ENCODE results near the gene RXRB.

The RXRB gene

GRCh38 chr6:33164176-33164575 is 36.3 kb downstream of the RXRB start:
- H3K27ac ChIP-seq (ENCODE audit: extremely low read depth, low read depth, low read length): no peak overlapping the region
- no peak overlapping the region for H3K4me3 ChIP-seq (ENCODE audit: low read depth, low read length)
- no peaks in the 10 kb centered on the region for H3K36me3 ChIP-seq (ENCODE audit: control insufficient read depth in 2 of 2, insufficient read depth in 1 of 2, low read length in 2 of 2)
- TF ChIP-seq ELK4 (IDR thresholded peaks at IDR 0.05; ENCODE audit: borderline replicate concordance, low read depth, low read length): no peak
- POLR2A ChIA-PET: interaction anchor here (0.5 to 0.9 kb wide), 2 partner anchors 262 to 1473 kb away, joined by 3 read pairs; no protein-coding TSS in a partner anchor
- no peaks in the 10 kb centered on the region for H3K9me3 ChIP-seq (ENCODE audit: control insufficient read depth, insufficient read depth, low read depth, low read length)
- CTCF ChIA-PET: interaction anchor here (0.6 to 7.2 kb wide), 10 partner anchors 9 to 110 kb away, joined by 3 to 59 read pairs (median 3); no protein-coding TSS in a partner anchor
- H3K4me1 ChIP-seq (ENCODE audit: control insufficient read depth, insufficient read depth, low read length): 0 out of 2 replicates have a peak, but pooled peaks cover 2% of the 10 kb centered on the region

- POLR2A ChIA-PET: interaction anchor here (0.5 to 0.9 kb wide), 2 partner anchors 263 to 1472 kb away, joined by 3 read pairs; no protein-coding TSS in a partner anchor
Measured at GRCh38 chr6:33163540-33163939, 36.9 kb downstream of the RXRB start.

More at GRCh38 chr6:33163540-33163939, 36.9 kb downstream of the RXRB start:
- Histone ChIP-seq H3K36me3 (ENCODE audit: control insufficient read depth in 2 of 2, insufficient read depth in 1 of 2, low read length in 2 of 2) (no peaks in the 10 kb centered on the region), H3K4me3 (ENCODE audit: low read depth, low read length) (no peak overlapping the region), H3K4me1 (ENCODE audit: control insufficient read depth, insufficient read depth, low read length) (0 out of 2 replicates have a peak, but pooled peaks cover 2% of the 10 kb centered on the region), H3K27ac (ENCODE audit: extremely low read depth, low read depth, low read length) (no peak overlapping the region), H3K9me3 (ENCODE audit: control insufficient read depth, insufficient read depth, low read depth, low read length) (no peaks in the 10 kb centered on the region)
- CTCF ChIA-PET: interaction anchor here (0.6 to 7.2 kb wide), 8 partner anchors 10 to 111 kb away, joined by 3 to 59 read pairs (median 4); no protein-coding TSS in a partner anchor
- TF ChIP-seq ZNF302 (tag by site-specific recombination; IDR thresholded peaks at IDR 0.05; ENCODE audit: low read depth): no peak
- no peak for TF ChIP-seq ZNF701 (tag by site-specific recombination; IDR thresholded peaks at IDR 0.05)
- no peak for TF ChIP-seq ZNF148 (tag by site-specific recombination; IDR thresholded peaks at IDR 0.05; ENCODE audit: borderline replicate concordance)
- no peak for TF ChIP-seq PBX3 (CRISPR knock-in tag; IDR thresholded peaks at IDR 0.05)
- no peak for TF ChIP-seq TCF7L2 (IDR thresholded peaks at IDR 0.05; ENCODE audit: borderline replicate concordance, low read depth, low read length)
- TF ChIP-seq ZNF76 (tag by site-specific recombination; IDR thresholded peaks at IDR 0.05; ENCODE audit: borderline replicate concordance, low read depth): no peak
- TF ChIP-seq ZNF398 (tag by site-specific recombination; IDR thresholded peaks at IDR 0.05): no peak
- TF ChIP-seq CTCF (tag by site-specific recombination; IDR thresholded peaks at IDR 0.05): no peak
- TF ChIP-seq ZNF121 (tag by site-specific recombination; IDR thresholded peaks at IDR 0.05): no peak
- no peak for TF ChIP-seq ZNF214 (tag by site-specific recombination; IDR thresholded peaks at IDR 0.05; ENCODE audit: borderline replicate concordance)
- TF ChIP-seq OSR2 (tag by site-specific recombination; IDR thresholded peaks at IDR 0.05): no peak
- no peak for TF ChIP-seq KLF17 (tag by site-specific recombination; IDR thresholded peaks at IDR 0.05)
- no peak for TF ChIP-seq SETDB1 (IDR thresholded peaks at IDR 0.05; ENCODE audit: insufficient read length, low read length)
- no peak for TF ChIP-seq ZNF335 (tag by site-specific recombination; conservative IDR thresholded peaks at IDR 0.05)
- no peak for TF ChIP-seq ZNF248 (tag by site-specific recombination; IDR thresholded peaks at IDR 0.05)
